Peyer's patch (tissue), 4 donors: ENCODE measurements around the gene AHCTF1.

Source experiments
- CTCF ChIP-seq, 6 experiments: fragments of 450-650 bp in 4 of 6; fragments of 200-600 bp in 2 of 6; sonication (generic) in 1 of 6; IDR thresholded peaks; one replicate each; pipeline ENCODE4 v1.5.1; 2017 to 2019; ENCODE audit warnings: antibody characterized with exemption in 6 of 6, mild to moderate bottlenecking in 3 of 6, moderate library complexity in 1 of 6
- POLR2A ChIP-seq, 2 donors: fragments of 450-650 bp; IDR thresholded peaks; one replicate each; pipeline ENCODE4 v1.5.1; 2017; ENCODE audit warnings: antibody characterized with exemption in 2 of 2, mild to moderate bottlenecking in 2 of 2, moderate library complexity in 2 of 2

- TF ChIP-seq POLR2A (IDR thresholded peaks at IDR 0.05) (no peak), CTCF (IDR thresholded peaks at IDR 0.05) (no peak)
Observed at GRCh38 chr1:246856371-246856770, 75.4 kb downstream of the AHCTF1 start.
